Fibroblast of the aortic adventitia (primary cell): ENCODE results near the gene ACOT7. TPM values are rescaled to one million over a fixed set of nuclear protein-coding genes. Genes with fewer than 3 reads are reported as not detected.

Experiments used
- DNase-seq: peaks from one replicate; pipeline ENCODE4 v3.0.0-alpha.2; 2010; ENCODE audit warnings: low read depth
- H3K4me3 ChIP-seq: 2 replicates; pipeline ENCODE4 v1.5.1; 2011; ENCODE audit warnings: low read depth, mild to moderate bottlenecking, control low read depth, low read length, moderate library complexity
- total RNA-seq: library from RNA; depleted of rRNA; stranded (reverse); fragments of >200 nt; gene quantifications from 2 replicates; pipeline ENCODE4 v1.2.3, GENCODE V29; 2012; ENCODE audit warnings: low replicate concordance
- TF ChIP-seq, protein P1 (sequence below): IDR thresholded peaks from 2 replicates; pipeline ENCODE4 v1.5.1; 2011; ENCODE audit warnings: mild to moderate bottlenecking, low read length, control low read depth, inconsistent platforms; ENCODE audit not compliant: insufficient read depth

ACOT7 gene
- total RNA-seq, 1 donor, result 16.0 TPM

DNA sequence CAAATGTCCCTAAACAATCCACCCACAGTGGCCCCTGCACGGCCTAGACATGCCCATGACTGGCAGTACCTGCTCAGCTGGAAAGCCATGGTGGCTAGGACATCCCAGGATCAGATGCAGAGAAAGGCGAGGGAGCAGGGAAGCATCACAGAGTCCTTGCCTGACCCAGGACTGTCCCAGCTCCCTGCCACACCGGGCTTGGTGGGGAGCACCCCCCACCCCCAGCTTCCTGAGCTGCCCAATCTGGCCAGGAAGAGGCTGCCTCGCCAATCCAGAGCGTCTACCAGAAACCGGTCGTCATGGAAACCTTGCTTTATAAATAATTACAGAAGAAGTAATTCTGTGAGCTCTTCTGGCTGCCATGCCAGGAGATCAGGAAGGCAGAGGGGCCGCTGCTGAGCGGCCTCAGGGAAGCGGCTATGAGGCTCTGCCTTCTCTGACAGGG is 34.8 kb downstream of the ACOT7 start:
- H3K4me3 ChIP-seq, result no peak overlapping the region
- TF ChIP-seq, protein P1, sequence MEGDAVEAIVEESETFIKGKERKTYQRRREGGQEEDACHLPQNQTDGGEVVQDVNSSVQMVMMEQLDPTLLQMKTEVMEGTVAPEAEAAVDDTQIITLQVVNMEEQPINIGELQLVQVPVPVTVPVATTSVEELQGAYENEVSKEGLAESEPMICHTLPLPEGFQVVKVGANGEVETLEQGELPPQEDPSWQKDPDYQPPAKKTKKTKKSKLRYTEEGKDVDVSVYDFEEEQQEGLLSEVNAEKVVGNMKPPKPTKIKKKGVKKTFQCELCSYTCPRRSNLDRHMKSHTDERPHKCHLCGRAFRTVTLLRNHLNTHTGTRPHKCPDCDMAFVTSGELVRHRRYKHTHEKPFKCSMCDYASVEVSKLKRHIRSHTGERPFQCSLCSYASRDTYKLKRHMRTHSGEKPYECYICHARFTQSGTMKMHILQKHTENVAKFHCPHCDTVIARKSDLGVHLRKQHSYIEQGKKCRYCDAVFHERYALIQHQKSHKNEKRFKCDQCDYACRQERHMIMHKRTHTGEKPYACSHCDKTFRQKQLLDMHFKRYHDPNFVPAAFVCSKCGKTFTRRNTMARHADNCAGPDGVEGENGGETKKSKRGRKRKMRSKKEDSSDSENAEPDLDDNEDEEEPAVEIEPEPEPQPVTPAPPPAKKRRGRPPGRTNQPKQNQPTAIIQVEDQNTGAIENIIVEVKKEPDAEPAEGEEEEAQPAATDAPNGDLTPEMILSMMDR, result no peak
- peak; percentile 68 for DNase-seq

DNA sequence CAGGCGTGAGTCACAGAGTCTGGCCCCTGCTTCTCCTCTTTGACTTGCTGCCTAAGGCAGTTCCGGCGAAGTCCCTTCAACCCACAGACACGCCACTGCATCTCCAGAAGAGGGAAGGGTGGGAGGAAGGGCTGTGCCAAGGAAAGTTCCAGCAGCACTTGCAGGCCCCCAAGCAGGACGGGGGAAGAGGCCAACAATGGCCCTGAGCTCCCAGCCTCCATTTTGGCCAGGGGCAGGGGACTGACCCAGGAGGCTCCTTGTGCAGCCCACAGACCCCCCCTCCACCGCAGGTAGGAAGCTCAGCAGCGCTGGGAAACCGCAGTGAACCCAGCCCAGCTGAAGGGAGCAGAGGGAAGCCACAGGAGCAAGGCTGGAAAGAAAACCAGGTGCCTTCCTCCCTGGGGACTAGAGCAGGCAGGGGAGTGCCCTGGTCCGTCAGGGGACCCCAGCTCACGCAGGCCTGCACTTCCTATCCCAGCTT is 35.4 kb downstream of the ACOT7 start:
- DNase-seq, result peak; percentile 14
- TF ChIP-seq, protein P1, result no peak
- H3K4me3 ChIP-seq, result no peak overlapping the region

DNA sequence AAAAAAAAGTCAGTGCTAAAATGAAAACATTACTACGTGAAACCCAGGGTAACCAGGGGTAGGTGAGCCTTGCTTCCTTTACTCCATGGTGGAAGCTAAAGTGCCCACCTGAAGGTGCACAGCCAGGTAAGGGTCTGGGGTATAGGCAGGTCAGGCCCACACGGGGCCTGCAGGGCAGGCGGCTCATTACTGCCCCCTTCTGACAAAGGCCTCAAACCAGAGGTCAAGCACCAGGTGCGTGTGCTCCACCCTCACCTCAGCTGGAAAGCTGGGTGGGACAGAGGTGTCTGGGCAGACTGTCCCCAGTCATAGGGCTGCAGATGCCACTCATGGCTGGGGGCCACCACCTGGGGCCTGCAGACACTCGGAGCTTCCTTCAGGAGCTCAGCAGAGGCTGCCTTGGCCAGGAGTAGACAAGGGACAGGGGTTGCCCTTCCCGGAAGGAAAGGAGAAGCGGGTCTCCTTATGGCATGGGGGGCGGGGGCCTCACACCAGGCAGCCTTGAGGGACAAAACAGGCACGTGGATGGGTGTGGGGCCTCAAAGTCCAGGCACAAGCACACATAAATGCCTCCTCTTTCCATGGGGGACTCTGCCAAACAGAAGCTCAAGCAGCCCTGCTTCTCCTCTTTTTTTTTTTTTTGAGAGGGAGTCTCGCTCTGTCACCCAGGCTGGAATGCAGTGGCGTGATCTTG is 36.2 kb downstream of the ACOT7 start:
- no peak for DNase-seq
- no peak overlapping the region for H3K4me3 ChIP-seq
- TF ChIP-seq, protein P1, result no peak

DNA sequence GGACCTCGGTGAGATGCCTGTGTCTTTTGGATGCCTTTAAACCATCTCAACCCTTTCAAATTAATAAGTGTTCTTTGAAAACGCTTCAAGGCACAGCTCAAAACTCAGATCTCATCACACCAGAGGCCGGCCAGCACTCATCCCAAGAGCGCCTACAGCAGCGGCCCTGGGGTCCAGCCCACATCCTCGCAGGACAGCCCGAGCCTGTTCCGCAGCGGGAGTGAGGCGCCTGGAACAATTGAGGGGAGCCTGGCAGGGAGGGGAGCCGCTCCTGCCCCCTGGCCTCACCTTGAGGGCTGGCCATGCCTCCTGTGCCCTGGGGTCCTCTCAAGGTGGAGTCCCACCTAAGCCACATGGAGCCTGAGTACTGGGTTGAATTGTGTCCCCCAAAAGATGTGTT is 37.9 kb downstream of the ACOT7 start:
- DNase-seq, result no peak
- no peak overlapping the region for H3K4me3 ChIP-seq
- TF ChIP-seq, protein P1, result no peak

DNA sequence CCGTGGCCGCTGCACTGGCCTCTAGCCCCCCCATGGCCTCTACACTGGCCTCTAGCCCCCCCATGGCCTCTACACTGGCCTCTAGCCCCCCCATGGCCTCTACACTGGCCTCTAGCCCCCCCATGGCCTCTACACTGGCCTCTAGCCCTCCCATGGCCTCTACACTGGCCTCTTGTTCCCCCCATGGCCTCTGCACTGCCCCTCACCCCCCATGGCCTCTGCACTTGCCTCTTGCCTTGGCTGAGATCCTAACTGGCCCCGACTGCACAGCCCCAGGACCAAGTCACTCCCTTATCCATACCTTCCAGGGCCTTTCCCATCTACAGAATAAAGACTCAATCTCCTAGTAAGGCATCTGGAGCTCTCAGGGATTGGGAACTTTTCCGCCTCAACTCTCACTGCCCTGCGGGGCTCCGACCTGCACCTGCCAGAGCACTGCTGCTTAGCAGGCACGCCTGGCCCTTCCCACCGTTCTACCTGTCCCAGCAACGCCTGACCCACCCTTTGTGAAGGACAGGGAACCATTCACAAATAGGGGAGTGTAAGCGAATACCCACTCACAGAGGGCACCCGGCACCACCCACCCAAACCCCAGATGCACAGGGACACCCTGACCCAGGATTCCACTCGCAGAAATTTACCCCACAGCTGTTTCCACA is 38.8 kb downstream of the ACOT7 start:
- TF ChIP-seq, protein P1, result no peak
- H3K4me3 ChIP-seq, result no peak overlapping the region
- no peak for DNase-seq

DNA sequence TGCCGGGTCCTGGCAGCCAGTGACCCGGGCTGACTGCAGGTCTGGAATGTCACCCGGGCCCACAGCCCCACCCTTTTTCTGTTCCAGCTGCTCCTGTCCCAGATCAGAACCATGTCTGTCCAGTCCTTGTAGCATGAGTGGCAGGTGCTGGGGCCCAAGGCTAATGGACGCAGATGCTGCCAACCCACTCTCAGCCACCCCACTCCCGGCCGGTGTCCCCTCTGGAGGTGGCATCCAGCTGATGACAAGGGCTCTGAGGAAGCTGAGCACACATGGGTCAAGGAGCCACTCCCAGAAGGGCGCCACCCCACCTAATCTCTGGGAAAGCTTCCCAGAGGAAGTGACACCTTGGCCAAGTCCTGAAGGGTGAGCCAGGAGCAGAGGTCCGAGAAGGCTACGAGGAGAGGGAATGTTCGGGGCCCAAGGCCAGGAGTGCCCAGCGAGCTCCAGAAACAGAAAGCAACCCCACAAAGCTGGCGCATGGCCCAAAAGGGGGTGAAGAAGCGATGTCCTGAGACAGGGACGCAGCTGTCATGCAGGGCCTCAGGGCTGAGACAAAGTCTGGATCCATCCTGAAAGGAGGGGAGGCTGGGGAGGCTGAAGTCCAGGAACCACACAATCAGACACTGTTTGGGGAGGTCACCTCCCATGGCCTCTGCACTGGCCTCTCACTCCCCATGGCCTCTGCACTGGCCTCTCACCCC is 39.5 kb downstream of the ACOT7 start:
- H3K4me3 ChIP-seq, result no peak overlapping the region
- TF ChIP-seq, protein P1, result no peak
- DNase-seq, result peak; percentile 32
